ENCODE data around the gene WSCD1.

Gene WSCD1

DNA sequence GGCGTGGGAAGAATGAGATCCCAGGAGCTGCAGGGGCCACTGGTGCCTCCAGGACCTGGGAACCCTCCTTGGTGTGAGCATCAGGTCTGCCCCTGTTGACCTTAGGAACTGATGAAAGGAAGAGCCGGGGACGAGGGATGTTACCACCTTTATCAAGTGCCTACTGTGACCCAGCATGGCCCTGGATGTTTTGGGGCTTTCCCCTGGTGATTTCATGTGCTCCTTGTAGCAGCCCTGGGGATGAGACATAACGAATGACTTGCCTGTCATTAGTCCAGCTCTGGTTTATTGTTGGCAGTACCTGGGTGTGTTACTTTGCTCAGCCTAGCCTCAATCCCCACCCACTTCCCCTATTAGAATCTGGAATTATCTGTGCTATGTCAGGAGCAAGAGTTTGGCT is 39.9 kb downstream of the WSCD1 start:
- no peak for DNase-seq

DNA sequence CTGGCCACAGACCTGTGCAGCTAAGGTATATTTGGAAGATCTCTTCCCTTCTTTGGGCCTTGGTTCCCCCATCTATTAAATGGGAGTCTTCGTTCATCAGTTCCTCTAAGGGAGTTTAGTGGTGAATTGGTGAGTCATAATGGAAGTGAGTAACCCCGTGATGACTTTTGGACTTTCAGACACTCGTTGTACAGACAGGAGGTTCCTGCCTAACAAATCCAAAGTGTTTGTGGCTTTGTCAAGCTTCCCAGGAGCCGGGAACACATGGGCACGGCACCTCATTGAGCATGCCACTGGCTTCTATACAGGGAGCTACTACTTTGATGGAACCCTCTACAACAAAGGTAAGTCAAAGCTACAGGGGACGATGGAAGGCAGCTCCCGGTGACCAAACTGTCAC is 40.4 kb downstream of the WSCD1 start:
- DNase-seq = no peak

GRCh38 chr17:6120351-6120750 is 50.2 kb downstream of the WSCD1 start:
- no peak for DNase-seq

DNA sequence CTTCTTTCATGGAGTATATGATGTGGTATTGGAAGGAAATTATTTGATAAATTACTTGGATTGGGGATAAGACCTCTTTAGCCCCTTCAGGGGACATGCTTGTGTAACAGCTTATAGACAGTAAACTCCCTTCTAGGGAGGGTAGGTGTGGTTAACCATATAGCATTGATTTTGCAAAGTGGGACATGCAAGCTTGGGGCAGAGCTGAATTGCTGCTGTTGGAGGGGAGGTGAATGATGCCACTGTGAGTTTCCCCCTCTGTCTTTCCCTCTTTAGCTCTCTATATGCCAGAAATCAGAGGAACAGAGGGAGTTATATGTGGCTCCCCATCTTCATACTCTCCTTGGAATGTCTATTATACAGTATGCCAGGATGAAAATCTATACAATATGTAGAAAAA is 54.7 kb downstream of the WSCD1 start:
- DNase-seq = no peak

DNA sequence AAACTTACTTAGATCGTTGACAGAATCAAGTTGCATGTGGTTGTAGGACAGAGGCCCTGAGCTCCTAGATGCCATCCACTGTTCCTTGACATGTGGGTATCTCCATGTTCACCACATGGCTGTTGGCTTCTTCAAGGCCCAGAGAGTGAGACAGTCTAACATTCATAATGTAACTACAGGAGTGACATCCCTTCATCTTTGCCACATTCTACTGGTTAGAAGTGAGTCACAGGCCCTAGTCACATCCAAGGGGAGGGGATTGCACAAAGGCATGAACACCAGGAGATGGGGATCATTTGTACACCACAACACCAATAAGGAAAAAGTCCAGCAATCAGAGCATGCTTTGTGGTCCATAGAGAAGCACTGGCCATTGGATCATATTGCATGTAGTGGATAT is 56.6 kb downstream of the WSCD1 start:
- no peak for DNase-seq

- DNase-seq = no peak
Observed at GRCh38 chr17:6134721-6135120, 64.5 kb downstream of the WSCD1 start.

GRCh38 chr17:6135236-6135635 is 65.1 kb downstream of the WSCD1 start:
- no peak for DNase-seq

DNA sequence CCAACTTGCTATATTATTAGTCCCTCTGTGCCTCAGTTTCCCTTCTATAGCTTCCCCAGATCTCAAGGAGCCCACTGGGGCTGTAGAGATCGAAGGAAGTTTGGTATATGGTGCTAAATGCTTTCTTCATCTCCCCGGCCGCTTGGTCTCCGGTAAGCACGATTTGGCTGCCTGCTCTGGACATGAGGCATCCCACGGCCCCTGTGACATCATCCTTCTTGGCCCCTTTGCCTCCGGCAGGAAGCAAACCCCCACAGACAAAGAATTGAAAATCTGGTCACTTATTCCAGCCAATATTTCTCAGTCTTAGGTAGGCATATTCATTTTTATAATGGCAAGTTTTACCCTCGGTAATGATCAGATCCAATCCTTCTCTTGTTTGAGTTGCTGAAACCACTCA is 65.8 kb downstream of the WSCD1 start:
- no peak for DNase-seq

- DNase-seq = no peak
Observed at GRCh38 chr17:6137716-6138502, 67.7 kb downstream of the WSCD1 start.

DNA sequence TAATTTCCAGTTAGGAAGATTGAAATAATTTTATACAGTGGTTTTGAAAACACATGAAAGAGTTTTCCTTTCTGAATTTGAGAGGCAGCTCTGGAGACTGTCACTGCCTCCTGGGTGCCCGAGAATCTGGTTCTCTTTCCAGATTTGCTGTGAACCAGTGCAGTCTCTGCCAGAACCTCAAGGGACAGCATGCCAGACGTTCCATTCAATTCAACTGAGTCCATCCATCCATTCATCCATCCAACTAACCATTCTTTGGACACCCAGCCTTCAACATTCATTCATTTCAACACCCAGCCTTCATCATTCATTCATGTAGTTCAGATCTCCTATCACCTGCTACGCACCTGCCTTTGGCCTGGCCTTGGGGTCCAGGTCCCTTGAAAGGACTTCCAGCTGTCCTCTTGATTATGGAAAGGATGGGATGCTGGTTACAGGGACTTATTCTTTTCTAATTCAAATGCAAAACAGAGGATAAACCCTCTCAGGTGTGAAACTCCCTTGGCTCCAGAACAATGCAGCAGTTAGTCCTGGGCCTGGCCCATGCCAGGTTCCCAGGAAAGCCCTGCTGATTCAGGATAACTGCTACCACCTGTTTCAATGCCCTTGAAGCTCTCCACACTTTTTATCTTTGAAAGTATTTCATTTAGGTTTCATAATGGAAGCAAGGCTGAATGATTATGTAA is 68.7 kb downstream of the WSCD1 start:
- DNase-seq = no peak

DNA sequence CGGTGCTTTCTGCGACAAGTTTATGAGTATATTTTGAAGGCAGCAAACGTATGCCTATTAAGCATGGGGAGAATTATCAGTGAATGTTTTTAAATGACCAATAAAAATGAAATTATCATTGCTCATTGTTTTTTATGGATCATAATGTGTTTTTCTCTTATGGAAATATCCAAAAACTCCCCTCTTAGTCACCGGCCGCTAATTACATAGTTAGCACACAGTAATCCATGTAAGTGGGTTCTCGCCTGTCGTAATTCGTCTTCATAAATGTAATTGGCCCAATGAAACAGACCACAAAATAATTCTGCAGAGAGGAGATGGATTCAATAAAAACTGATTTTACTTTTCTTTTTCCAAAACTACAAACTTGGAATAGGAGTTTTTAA is 69.3 kb downstream of the WSCD1 start:
- no peak for DNase-seq

- DNase-seq = no peak
Observed at GRCh38 chr17:6140188-6140587, 70.0 kb downstream of the WSCD1 start.

DNA sequence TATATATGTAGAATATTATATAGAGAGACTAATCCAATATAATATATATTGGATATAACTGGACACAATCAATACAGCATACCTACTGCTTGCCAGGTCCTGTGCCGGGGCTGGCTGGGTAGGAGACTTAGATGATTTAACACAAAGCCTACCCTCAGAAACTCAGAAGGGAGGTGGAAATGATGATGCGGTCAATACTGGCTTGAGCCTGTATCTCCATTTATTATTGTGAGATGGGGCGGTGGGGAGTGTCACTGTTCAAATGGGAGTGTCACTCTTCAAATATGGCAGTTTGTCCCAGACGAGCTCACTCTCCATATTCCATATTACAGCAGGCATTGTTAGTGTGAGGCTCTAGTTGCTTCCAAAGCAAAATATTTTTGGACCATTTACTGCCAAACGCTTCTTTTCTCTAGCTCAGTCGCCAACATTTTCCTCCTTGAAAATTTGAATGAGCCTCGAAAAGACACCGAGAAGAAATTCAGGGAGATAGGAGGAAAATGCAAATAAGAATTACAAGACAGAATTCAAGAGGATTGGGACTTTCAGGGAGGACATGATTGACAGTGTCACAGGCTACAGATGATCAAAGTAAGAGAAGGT is 70.7 kb downstream of the WSCD1 start:
- DNase-seq = no peak

DNA sequence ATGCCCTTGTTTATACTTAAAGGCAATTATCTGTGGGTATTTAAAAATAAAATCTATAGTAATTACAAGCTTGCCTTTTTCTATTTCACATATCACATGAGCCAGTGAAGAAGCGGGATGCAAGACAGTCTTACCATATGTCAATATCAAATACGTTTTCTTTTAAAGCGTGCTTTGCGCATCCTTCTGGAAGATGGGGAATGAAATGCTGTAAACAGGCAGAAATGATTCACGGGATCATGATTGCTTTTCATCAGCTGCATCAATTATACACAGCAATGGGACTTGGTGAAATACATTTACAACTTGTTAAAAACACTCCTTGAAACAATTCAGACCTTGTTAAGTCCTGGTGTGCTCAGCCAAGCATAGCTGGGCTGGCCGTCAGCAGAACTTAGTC is 72.5 kb downstream of the WSCD1 start:
- DNase-seq = no peak

DNA sequence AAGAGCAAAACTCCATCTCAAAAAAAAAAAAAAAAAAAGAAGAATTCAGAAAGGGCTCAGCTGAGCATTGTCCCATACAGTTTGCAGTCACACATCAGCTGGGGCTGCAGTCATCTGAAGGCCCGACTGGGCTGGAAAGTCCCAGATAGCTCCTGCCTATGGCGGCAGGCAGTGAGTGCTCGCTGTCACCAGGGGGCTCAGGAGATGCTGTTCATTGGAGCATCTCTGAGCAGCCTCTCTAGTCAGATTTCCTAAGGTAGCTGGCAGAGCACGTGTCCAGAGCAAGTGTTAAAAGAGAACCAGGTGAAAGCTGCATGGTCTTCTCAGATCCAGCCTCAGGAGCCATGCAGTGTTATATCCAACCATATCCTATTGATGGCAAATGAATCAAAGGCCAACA is 75.8 kb downstream of the WSCD1 start:
- no peak for DNase-seq

DNA sequence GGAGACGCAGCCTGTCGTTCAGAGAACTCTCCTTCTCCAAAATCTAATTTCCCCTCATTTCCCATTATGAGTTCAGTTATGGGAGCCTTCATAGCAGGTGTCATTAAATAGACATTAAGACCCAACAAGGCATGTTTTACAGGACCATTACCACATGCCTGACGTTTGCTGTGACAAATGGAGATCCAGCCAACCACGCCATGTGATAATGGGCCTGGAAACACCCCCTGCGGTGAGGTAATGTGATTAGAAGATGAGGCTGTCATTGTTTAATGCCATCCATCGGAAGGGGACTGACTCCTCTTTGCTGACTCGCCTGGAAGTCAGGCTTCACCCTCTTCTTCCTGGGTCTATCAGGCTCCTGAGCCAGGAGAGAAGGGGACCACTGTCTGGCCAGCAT is 76.9 kb downstream of the WSCD1 start:
- no peak for DNase-seq

DNA sequence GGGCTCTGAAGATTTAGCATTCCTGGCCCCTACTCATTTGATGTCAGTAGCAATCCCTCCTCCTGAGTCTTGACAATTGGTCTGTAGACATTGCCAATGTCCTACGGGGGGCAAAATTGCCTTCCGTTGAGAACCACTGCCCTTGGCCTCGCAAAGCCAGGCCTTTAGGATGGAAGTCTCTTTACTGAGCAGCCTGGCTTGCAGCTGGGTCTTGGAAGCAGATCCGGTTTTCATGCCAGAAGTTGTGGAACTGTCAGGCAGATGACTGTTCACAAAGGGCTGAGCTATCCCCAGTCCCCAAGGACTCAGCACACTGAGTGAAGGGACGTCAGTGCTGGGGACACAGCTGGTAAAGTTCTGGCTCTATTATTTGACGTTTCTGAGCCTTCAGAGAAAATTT is 83.2 kb downstream of the WSCD1 start:
- DNase-seq = no peak

- no peak for DNase-seq
Observed at GRCh38 chr17:6157716-6158115, 87.5 kb downstream of the WSCD1 start.

DNA sequence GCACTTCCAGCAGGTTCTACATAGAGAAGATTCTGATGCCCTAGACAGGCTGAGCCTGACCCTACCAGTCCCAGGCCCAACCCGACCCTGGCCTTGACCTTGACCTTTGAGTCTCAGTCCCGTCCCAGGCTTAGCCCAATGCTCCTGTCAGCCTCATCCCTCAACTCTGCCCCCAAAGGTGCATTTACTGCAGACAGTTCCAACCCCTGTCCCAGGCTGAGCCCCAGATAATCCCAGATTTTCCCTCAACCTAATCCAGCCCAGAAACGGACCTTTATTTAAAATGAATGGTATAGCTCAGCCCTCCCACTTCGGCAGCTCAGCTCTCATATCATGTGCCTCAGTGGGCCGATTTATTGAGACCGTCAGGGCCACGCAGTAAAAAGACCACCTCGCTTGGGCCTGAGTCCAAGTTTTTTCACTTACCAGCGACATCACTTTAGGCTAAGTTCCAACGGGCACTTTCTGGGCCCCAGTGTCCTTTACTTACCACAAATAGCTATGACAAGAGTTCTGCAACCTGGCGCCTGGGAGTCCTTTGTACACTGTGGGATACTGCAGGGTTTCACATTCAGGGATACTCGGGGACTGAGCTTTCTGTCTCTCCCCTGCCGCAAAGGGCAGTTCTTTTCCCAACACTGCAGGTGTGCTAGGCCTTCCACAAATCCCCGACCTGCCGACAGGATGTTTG is 89.5 kb downstream of the WSCD1 start:
- DNase-seq = no peak

GRCh38 chr17:6160232-6160555 is 90.0 kb downstream of the WSCD1 start:
- DNase-seq = no peak

DNA sequence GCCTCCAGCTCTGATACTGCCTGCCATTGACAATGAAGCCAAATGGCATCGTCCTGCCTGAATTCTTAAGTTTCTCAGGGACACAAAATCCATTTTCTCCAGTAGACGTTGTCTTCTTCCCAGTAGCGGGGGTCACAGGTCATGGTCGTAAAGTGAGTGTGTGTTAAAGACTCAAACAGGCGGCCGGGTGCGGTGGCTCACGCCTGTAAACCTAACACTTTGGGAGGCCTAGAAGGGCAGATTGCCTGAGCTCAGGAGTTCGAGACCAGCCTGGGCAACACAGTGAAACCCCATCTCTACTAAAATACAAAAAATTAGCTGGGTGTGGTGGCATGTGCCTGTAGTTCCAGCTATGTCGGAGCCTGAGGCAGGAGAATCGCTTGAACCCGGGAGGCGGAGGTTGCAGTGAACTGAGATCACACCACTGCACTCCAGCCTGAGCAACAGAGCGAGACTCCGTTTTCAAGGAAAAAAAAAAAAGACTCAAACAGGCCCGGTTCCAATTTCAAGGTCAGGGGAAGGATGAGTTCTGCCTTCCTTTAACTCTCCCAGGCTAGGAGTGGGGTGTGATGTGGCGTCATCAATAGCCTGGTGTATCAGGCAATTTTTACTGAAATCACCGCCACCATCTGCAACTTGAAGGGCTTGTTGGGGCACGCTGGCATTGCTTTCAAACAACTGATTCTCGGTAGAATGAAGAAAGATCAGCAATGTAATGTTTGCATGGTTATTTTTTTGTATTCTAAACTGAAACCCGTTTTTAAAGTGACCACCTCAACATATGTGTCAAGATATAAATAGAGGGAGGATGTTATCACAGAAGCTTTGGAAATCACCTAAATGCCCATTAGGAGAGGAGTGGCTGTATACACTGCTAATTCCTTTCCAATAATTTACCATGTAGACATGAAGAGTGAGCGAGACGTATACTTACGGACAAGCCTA is 91.0 kb downstream of the WSCD1 start:
- DNase-seq = no peak

DNA sequence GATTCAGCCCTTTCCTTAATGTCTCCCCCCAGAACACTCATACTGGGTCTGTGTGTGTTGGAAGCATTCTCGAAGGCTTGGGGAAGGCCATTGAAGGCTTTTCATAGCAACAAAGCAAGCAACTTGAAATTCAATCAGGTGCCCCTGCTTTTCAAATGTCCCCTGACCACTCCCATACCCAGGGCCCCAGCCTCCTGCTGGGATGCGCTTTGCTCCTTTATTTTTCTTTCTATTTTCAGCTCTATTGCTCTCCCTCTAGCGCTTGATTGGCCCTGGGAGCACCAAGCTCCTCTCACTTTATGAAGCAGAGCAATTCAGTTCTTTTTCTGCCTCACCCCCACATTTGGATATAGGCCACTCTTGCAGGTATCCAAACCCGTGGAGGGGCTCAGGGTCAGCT is 92.0 kb downstream of the WSCD1 start:
- DNase-seq = no peak

GRCh38 chr17:6162892-6163291 is 92.7 kb downstream of the WSCD1 start:
- no peak for DNase-seq

Data from inflammatory macrophage treated with lipopolysaccharide for 1 hour (primary cell).